ENCODE data around the gene IRF2BPL.

IRF2BPL gene

GRCh38 chr14:76977793-76978720 lies 50.5 kb downstream of the IRF2BPL start:
- H3K27ac ChIP-seq (ENCODE audit: low read depth, low read length), result no peak overlapping the region
- no peak overlapping the region for H2BK120ac ChIP-seq (ENCODE audit: low read depth, low read length)
- H2BK15ac ChIP-seq (replicated peaks; ENCODE audit: low read depth), result no peak overlapping the region
- H3K4me2 ChIP-seq (ENCODE audit: low read length), result no peak overlapping the region
- no peaks in the 10 kb centered on the region for H3K79me1 ChIP-seq (ENCODE audit: low read length)
- no CpG with 5 or more reads among the region's 15 CpGs for WGBS (ENCODE audit: extremely low coverage, insufficient coverage, low lambda C conversion rate)
- H4K8ac ChIP-seq (ENCODE audit: low read depth, low read length), result no peak overlapping the region
- no peaks in the 10 kb centered on the region for H3K79me2 ChIP-seq (ENCODE audit: control insufficient read depth, insufficient read depth, low read length)
- no peak overlapping the region for H3K18ac ChIP-seq (ENCODE audit: low read length)
- H2AK5ac ChIP-seq (ENCODE audit: low read length), result no peak overlapping the region
- no peak overlapping the region for H3K4me3 ChIP-seq (ENCODE audit: low read length)
- H3K36me3 ChIP-seq (ENCODE audit: control insufficient read depth, insufficient read depth, low read length), result no peaks in the 10 kb centered on the region
- no peaks in the 10 kb centered on the region for H3K4me1 ChIP-seq (ENCODE audit: control insufficient read depth, low read depth, low read length)
- peak overlapping the region; percentile 52 for H3K56ac ChIP-seq (ENCODE audit: low read length)
- DNase-seq, result no peak
- H2BK5ac ChIP-seq (ENCODE audit: low read length), result no peak overlapping the region
- H3K27me3 ChIP-seq (ENCODE audit: insufficient read depth, low read length, poor library complexity), result no peaks in the 10 kb centered on the region
- H3K23ac ChIP-seq (ENCODE audit: low read length), result no peak overlapping the region
- H4K5ac ChIP-seq (ENCODE audit: low read length), result no peak overlapping the region
- no peak overlapping the region for H3K4ac ChIP-seq (ENCODE audit: low read depth, low read length)
- no peak overlapping the region for H3K9ac ChIP-seq (ENCODE audit: low read length)

GRCh38 chr14:76976240-76977005 lies 52.1 kb downstream of the IRF2BPL start:
- Histone ChIP-seq H2BK120ac (ENCODE audit: low read depth, low read length) (no peak overlapping the region), H3K4me1 (ENCODE audit: control insufficient read depth, low read depth, low read length) (no peaks in the 10 kb centered on the region), H3K27ac (ENCODE audit: low read depth, low read length) (no peak overlapping the region), H2BK15ac (replicated peaks; ENCODE audit: low read depth) (no peak overlapping the region), H3K18ac (ENCODE audit: low read length) (no peak overlapping the region), H3K4me2 (ENCODE audit: low read length) (no peak overlapping the region), H3K23ac (ENCODE audit: low read length) (no peak overlapping the region), H3K4ac (ENCODE audit: low read depth, low read length) (no peak overlapping the region), H2BK5ac (ENCODE audit: low read length) (no peak overlapping the region), H4K8ac (ENCODE audit: low read depth, low read length) (no peak overlapping the region), H3K9ac (ENCODE audit: low read length) (peak overlapping the region; percentile 3), H3K56ac (ENCODE audit: low read length) (peak overlapping the region; percentile 52), H3K4me3 (ENCODE audit: low read length) (no peak overlapping the region), H3K36me3 (ENCODE audit: control insufficient read depth, insufficient read depth, low read length) (no peaks in the 10 kb centered on the region), H3K79me1 (ENCODE audit: low read length) (no peaks in the 10 kb centered on the region), H2AK5ac (ENCODE audit: low read length) (no peak overlapping the region), H3K79me2 (ENCODE audit: control insufficient read depth, insufficient read depth, low read length) (no peaks in the 10 kb centered on the region), H4K5ac (ENCODE audit: low read length) (no peak overlapping the region), H3K27me3 (ENCODE audit: insufficient read depth, low read length, poor library complexity) (no peaks in the 10 kb centered on the region)
- no CpG with 5 or more reads among the region's 7 CpGs for WGBS (ENCODE audit: extremely low coverage, insufficient coverage, low lambda C conversion rate)
- DNase-seq, result no peak

GRCh38 chr14:76975812-76976211 lies 52.7 kb downstream of the IRF2BPL start:
- Histone ChIP-seq H3K18ac (ENCODE audit: low read length) (no peak overlapping the region), H3K27ac (ENCODE audit: low read depth, low read length) (no peak overlapping the region), H3K9ac (ENCODE audit: low read length) (no peak overlapping the region), H2BK120ac (ENCODE audit: low read depth, low read length) (no peak overlapping the region), H3K4me1 (ENCODE audit: control insufficient read depth, low read depth, low read length) (no peaks in the 10 kb centered on the region), H2BK15ac (replicated peaks; ENCODE audit: low read depth) (no peak overlapping the region), H3K23ac (ENCODE audit: low read length) (no peak overlapping the region), H3K56ac (ENCODE audit: low read length) (peak overlapping the region; percentile 52), H3K36me3 (ENCODE audit: control insufficient read depth, insufficient read depth, low read length) (no peaks in the 10 kb centered on the region), H3K4me2 (ENCODE audit: low read length) (no peak overlapping the region), H3K27me3 (ENCODE audit: insufficient read depth, low read length, poor library complexity) (no peaks in the 10 kb centered on the region), H3K79me2 (ENCODE audit: control insufficient read depth, insufficient read depth, low read length) (no peaks in the 10 kb centered on the region), H3K79me1 (ENCODE audit: low read length) (no peaks in the 10 kb centered on the region), H4K5ac (ENCODE audit: low read length) (no peak overlapping the region), H2BK5ac (ENCODE audit: low read length) (no peak overlapping the region), H3K4ac (ENCODE audit: low read depth, low read length) (no peak overlapping the region), H3K4me3 (ENCODE audit: low read length) (no peak overlapping the region), H2AK5ac (ENCODE audit: low read length) (no peak overlapping the region), H4K8ac (ENCODE audit: low read depth, low read length) (no peak overlapping the region)
- WGBS (ENCODE audit: extremely low coverage, insufficient coverage, low lambda C conversion rate), result no CpG with 5 or more reads among the region's 4 CpGs
- DNase-seq, result no peak

GRCh38 chr14:76975051-76975450 lies 53.5 kb downstream of the IRF2BPL start:
- Histone ChIP-seq H3K23ac (ENCODE audit: low read length) (no peak overlapping the region), H3K79me2 (ENCODE audit: control insufficient read depth, insufficient read depth, low read length) (no peaks in the 10 kb centered on the region), H3K4me1 (ENCODE audit: control insufficient read depth, low read depth, low read length) (no peaks in the 10 kb centered on the region), H4K5ac (ENCODE audit: low read length) (no peak overlapping the region), H3K4me2 (ENCODE audit: low read length) (no peak overlapping the region), H3K18ac (ENCODE audit: low read length) (no peak overlapping the region), H4K8ac (ENCODE audit: low read depth, low read length) (no peak overlapping the region), H3K9ac (ENCODE audit: low read length) (no peak overlapping the region), H2BK120ac (ENCODE audit: low read depth, low read length) (no peak overlapping the region), H2BK5ac (ENCODE audit: low read length) (no peak overlapping the region), H2AK5ac (ENCODE audit: low read length) (no peak overlapping the region), H3K4ac (ENCODE audit: low read depth, low read length) (no peak overlapping the region), H3K56ac (ENCODE audit: low read length) (no peak overlapping the region), H3K79me1 (ENCODE audit: low read length) (no peaks in the 10 kb centered on the region), H3K4me3 (ENCODE audit: low read length) (no peak overlapping the region), H3K36me3 (ENCODE audit: control insufficient read depth, insufficient read depth, low read length) (no peaks in the 10 kb centered on the region), H2BK15ac (replicated peaks; ENCODE audit: low read depth) (no peak overlapping the region), H3K27ac (ENCODE audit: low read depth, low read length) (no peak overlapping the region), H3K27me3 (ENCODE audit: insufficient read depth, low read length, poor library complexity) (no peaks in the 10 kb centered on the region)
- WGBS (ENCODE audit: extremely low coverage, insufficient coverage, low lambda C conversion rate), result no CpG with 5 or more reads among the region's 8 CpGs
- DNase-seq, result no peak

All from mesendoderm (in vitro differentiated cells).